Neural progenitor cell (in vitro differentiated cells): ENCODE results near the gene GPR158.

Source experiments
- EZH2phosphoT487 ChIP-seq: fragments of 200-600 bp; sonication (generic); IDR thresholded peaks from 2 replicates; pipeline ENCODE4 v1.6.1; 2017; ENCODE audit warnings: antibody characterized with exemption
- TF ChIP-seq, protein P1 (sequence below): fragments of 200-600 bp; sonication (generic); IDR thresholded peaks from 2 replicates; pipeline ENCODE4 v1.5.1; 2017; ENCODE audit warnings: antibody characterized with exemption, mild to moderate bottlenecking

DNA sequence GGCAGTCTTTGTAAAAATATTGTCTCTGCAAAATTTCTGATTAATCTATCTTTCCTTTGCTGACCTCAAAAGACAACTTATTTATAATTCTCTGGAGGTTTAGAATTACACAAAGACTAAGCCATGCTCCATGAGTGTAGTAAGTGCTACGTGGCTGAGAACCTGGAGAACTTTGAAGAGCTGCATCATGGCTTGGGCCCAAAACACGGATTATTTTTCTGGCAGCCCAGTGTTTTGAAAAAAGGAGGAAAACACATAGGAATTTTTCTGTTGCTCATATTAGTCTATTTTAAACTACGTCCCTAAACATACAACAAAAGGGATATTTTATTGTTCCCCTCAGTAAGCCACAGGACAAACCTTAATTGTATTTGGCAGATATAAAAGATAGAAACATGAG, 398.5 kb downstream of the GPR158 start:
- TF ChIP-seq, protein P1, sequence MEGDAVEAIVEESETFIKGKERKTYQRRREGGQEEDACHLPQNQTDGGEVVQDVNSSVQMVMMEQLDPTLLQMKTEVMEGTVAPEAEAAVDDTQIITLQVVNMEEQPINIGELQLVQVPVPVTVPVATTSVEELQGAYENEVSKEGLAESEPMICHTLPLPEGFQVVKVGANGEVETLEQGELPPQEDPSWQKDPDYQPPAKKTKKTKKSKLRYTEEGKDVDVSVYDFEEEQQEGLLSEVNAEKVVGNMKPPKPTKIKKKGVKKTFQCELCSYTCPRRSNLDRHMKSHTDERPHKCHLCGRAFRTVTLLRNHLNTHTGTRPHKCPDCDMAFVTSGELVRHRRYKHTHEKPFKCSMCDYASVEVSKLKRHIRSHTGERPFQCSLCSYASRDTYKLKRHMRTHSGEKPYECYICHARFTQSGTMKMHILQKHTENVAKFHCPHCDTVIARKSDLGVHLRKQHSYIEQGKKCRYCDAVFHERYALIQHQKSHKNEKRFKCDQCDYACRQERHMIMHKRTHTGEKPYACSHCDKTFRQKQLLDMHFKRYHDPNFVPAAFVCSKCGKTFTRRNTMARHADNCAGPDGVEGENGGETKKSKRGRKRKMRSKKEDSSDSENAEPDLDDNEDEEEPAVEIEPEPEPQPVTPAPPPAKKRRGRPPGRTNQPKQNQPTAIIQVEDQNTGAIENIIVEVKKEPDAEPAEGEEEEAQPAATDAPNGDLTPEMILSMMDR = no peak
- TF ChIP-seq EZH2phosphoT487 = no peak
